ENCODE results near the gene RAB21.

GRCh38 chr12:71772735-71773134 lies 18.1 kb downstream of the RAB21 start:
- no peak for TF ChIP-seq POLR2AphosphoS5 (IDR thresholded peaks at IDR 0.05)
- no peak for TF ChIP-seq CTCF (IDR thresholded peaks at IDR 0.05 in 8 of 11, conservative IDR thresholded peaks at IDR 0.05 in 3 of 11)
